ENCODE data around the gene AGO1.
"Not testable (repeated sequence)": the region's sequence is repeated elsewhere in the genome, so short reads cannot be mapped to it uniquely, and the experiment has no call there.

AGO1 gene

DNA sequence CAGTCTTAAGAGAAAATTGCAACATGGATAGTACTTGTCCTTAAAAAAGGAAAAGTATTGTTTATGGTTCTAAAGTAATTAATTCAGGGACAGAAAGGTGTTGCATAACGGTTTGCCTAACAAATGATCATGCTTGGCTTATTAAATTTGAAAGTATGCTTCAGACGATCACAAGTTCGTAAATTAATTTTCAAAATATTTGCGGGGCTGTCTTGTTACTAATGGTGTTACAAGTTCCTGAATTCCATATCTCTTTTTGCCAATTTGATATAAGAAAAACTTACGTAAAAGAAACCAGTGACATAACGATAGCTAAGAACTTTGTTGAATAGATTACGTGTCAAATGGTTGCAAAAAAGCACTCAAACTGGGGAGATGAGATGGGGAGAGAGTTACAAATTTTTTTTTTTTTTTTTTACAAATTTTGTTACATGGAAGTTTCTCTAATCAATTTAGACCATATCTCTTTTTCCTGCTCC is 49.2 kb downstream of the AGO1 start:
- DNase-seq (ENCODE audit: low read depth in 1 of 2, low spot score in 1 of 2), result no peak
- in situ Hi-C loops (cut with HindIII; ENCODE audit: low pct_unique_long_range_greater_than_20kb, low sequenced_read_pairs), result no loop called here
- TF ChIP-seq JUND (IDR thresholded peaks at IDR 0.05; ENCODE audit: low read depth), result no peak

DNA sequence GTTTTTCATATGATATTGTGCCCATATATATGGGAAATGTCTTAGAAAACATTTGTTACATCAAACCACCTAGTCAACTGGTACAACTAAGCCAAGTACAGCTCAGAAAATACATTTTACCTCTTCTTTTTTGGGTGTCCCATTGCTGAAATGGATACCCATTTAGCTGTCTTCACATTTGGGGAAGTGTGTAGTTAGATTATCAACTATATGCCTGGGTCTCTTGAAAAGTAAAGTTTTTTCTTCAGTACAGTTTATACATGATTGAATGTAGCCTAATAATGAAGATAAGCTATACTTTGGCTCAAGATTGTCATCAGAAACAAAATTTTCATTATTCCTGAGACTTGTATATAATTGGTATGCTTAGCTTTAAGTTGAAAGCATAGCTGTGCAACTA is 49.9 kb downstream of the AGO1 start:
- no peak for DNase-seq (ENCODE audit: low read depth in 1 of 2, low spot score in 1 of 2)
- in situ Hi-C loops (cut with HindIII; ENCODE audit: low pct_unique_long_range_greater_than_20kb, low sequenced_read_pairs), result no loop called here
- TF ChIP-seq JUND (IDR thresholded peaks at IDR 0.05; ENCODE audit: low read depth), result no peak

DNA sequence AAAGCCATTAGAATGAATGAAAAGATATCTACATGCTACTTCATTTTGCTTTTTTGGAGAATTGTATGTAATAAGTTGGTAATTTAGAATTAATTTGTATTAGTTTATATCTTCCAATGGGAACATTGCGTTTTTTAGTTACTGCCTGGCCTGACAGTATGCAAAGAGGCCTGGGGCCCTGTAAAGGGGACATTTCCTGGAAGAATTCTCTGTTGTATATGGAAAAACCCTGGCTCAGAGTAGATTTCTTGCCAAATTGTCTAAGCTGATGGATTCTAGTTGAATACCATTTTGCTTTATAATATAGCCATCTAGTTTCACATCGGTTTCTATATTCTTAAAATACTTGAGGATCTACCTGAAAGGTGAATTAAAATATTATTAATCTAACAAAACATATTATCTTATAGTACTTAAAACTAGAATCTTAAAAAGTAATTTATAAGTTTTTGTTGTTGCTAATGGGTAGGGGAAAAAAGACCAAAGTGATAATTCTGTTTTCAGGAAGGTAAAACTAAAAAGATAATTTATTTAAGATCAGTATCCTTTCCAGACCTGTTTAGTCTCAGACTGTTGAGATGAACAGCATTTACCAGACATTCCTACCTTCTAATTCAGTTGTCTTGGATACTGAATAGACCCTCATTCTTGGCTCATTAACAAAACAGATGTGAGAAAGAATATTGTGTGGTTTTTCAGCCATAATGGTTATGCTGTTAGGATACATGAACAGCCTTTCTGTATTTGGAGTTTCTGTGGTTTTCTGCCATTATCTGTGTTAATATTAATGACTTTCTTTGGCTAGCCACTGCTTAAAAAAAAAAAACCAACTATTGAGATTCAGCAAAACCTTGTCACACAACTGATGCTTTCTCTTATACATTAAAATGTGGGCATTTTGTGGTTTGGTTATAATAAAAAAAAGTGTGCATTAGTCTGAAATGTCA is 52.7 kb downstream of the AGO1 start:
- in situ Hi-C loops (cut with HindIII; ENCODE audit: low pct_unique_long_range_greater_than_20kb, low sequenced_read_pairs), result no loop called here
- no peak for TF ChIP-seq JUND (IDR thresholded peaks at IDR 0.05; ENCODE audit: low read depth)
- no peak for DNase-seq (ENCODE audit: low read depth in 1 of 2, low spot score in 1 of 2)

DNA sequence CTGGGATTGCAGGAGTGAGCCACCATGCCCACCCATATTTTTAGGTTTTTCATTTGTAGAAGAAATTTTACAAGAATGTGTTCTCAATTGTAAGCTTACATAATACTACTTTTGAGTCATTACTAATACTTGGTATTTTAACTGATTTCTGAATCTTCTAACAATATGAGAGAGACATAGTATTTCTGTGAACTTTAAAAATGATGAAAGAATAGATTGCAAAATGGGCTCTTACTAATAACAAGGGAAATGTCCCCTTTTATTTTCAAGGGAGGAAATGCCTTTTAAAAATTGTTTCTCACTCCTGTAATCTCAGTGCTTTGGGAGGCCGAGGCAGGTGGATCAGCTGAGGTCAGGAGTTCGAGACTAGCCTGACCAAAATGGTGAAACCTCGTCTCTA is 53.8 kb downstream of the AGO1 start:
- no peak for DNase-seq (ENCODE audit: low read depth in 1 of 2, low spot score in 1 of 2)
- in situ Hi-C loops (cut with HindIII; ENCODE audit: low pct_unique_long_range_greater_than_20kb, low sequenced_read_pairs), result no loop called here
- no peak for TF ChIP-seq JUND (IDR thresholded peaks at IDR 0.05; ENCODE audit: low read depth)

DNA sequence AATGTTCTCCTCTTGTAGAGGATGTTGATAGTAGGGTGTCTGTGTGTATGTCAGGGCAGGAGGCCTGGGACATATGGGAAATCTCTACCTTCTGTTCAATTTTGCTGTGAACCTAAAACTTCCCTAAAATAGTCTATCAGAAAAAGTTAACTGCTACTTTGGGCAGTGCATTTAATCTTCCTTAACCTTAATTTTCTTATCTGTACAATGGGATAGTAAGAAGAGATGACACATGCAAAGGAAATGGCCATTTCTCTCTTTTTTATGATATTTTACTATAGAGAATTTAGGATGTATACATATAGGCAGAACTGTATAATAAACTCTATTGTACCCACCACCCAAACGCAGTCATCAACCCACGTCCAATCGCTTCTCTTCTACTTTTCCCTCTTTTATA is 56.5 kb downstream of the AGO1 start:
- no peak for DNase-seq (ENCODE audit: low read depth in 1 of 2, low spot score in 1 of 2)
- in situ Hi-C loops (cut with HindIII; ENCODE audit: low pct_unique_long_range_greater_than_20kb, low sequenced_read_pairs), result no loop called here
- no peak for TF ChIP-seq JUND (IDR thresholded peaks at IDR 0.05; ENCODE audit: low read depth)

DNA sequence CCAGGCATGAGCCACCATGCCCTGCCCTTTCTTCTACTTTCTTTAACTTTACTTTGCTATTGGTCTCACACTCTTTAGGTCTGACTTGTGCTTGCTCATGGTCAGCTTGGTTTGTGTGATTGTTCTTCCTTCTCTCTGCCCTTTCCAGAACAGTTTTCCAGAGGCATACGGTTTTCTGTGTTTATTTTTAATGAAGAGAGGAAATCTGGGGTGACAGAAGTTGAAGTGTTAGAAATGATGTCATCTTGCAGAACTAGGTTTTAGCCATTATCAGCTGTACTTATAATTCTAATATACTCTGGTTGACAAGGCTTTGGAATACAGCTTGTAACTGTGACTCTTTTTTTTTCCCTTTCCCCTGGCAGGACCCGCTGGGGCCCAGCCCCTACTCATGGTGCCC is 62.3 kb downstream of the AGO1 start:
- TF ChIP-seq JUND (IDR thresholded peaks at IDR 0.05; ENCODE audit: low read depth), result no peak
- no peak for DNase-seq (ENCODE audit: low read depth in 1 of 2, low spot score in 1 of 2)
- in situ Hi-C loops (cut with HindIII; ENCODE audit: low pct_unique_long_range_greater_than_20kb, low sequenced_read_pairs), result no loop called here

DNA sequence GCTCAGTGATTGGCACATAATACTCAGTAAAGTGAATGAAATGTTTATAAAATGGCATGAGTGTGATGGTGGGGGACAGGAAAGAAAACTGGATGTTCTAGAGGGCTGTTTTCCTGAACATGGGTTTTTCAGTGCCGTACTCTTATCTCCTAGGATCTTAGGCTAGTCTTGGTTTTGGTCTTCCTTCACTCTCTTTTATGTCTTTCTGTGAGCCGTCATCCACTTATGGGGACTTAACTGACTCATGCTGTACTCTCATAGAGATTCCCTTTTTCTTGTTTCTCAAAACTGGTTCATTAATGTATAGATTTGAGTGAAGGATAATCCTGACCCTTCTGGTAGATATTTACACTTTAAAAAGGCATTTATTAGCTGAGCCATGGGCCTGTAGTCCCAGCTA is 64.5 kb downstream of the AGO1 start:
- no peak for DNase-seq (ENCODE audit: low read depth in 1 of 2, low spot score in 1 of 2)
- in situ Hi-C loops (cut with HindIII; ENCODE audit: low pct_unique_long_range_greater_than_20kb, low sequenced_read_pairs), result no loop called here
- TF ChIP-seq JUND (IDR thresholded peaks at IDR 0.05; ENCODE audit: low read depth), result no peak

DNA sequence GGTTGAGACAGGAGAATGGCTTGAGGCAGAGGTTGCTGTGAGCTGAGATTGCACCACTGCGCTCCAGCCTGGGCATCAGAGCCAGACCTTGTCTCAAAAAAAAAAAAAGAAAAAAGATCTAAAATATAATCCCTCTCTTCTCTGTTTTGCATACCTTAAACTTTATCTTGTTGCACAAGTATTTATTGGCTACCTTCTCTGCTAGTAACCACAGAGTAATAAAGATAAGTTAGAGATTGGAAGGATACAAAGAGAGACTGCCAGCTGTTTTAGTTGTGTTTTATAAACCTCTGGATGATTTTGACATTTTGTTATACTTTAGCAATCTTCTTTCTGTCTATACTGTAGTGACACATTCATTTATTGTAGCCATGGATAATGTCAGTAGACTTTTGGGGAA is 75.5 kb downstream of the AGO1 start:
- TF ChIP-seq JUND (IDR thresholded peaks at IDR 0.05; ENCODE audit: low read depth), result no peak
- DNase-seq (ENCODE audit: low read depth in 1 of 2, low spot score in 1 of 2), result no peak
- in situ Hi-C loops (cut with HindIII; ENCODE audit: low pct_unique_long_range_greater_than_20kb, low sequenced_read_pairs), result no loop called here

DNA sequence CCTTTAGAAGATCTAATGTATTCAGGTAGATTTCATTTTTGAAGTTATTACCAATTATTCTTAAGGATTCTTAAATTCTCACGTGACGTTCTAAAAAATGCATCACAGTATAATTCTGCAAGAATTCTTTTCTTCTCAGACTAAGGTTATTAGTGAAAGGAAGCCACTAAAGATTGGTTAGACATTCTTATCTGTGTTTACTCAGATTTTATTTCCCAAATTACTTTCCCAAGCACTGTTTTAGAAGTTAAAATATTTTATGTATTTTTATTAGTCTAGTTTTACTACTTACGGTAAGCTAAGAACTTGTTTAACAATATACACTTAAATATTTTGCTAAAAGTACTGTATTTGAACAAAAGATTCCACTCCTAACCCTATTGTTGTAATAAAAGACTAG is 76.3 kb downstream of the AGO1 start:
- no peak for DNase-seq (ENCODE audit: low read depth in 1 of 2, low spot score in 1 of 2)
- TF ChIP-seq JUND (IDR thresholded peaks at IDR 0.05; ENCODE audit: low read depth), result no peak
- in situ Hi-C loops (cut with HindIII; ENCODE audit: low pct_unique_long_range_greater_than_20kb, low sequenced_read_pairs), result no loop called here

DNA sequence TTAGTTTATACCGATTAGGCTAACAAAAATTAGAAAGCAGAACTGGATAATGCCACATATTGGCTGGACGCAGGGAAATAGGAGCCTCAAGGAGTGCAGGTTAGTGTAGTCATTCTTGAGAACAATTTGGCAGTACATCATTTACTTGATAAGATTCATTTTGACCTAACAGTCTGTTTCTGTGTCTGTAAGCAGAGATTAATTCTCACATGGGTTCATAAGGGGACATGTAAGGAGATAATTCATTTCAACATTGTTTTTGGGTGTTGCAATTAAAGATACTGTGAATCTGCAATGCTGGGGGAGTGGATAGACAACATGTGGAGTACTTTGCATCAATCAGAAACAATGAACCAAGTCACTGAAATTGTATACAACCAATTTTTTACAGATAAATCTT is 79.9 kb downstream of the AGO1 start:
- DNase-seq (ENCODE audit: low read depth in 1 of 2, low spot score in 1 of 2), result no peak
- no peak for TF ChIP-seq JUND (IDR thresholded peaks at IDR 0.05; ENCODE audit: low read depth)
- in situ Hi-C loops (cut with HindIII; ENCODE audit: low pct_unique_long_range_greater_than_20kb, low sequenced_read_pairs), result no loop called here

DNA sequence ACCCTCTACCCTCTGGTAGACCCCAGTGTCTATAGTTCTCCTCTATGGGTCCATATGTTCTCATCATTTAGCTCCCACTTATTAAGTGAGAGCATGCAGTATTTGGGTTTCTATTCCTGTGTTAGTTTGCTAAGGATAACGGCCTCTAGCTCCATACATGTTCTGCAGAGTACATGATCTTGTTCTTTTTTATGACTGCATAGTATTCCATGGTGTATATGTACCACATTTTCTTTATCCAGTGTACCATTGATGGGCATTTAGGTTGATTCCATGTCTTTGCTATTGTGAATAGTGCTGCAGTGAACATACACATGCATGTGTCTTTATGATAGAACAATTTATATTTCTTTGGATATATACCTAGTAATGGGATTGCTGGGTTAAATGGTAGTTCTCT is 81.3 kb downstream of the AGO1 start:
- DNase-seq (ENCODE audit: low read depth in 1 of 2, low spot score in 1 of 2); in situ Hi-C loops (cut with HindIII; ENCODE audit: low pct_unique_long_range_greater_than_20kb, low sequenced_read_pairs): not testable (repeated sequence)

DNA sequence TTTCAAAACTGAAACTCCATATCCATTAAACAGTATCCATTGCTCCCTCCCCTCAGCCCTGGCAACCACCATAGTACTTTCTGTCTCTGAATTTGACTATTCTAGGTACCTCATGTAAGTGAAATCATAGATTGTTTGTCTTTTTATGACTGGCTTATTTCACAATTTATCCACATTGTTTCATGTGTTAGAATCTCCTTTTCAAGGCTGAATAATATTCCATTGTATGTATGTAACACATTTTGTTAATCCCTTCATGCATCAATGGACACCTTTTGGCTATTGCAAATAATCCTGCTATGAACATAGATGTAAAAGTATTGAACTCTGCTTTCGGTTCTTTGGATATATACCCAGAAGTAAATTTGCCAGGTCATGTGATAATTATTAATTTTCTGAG is 85.4 kb downstream of the AGO1 start:
- in situ Hi-C loops (cut with HindIII; ENCODE audit: low pct_unique_long_range_greater_than_20kb, low sequenced_read_pairs), result no loop called here
- no peak for TF ChIP-seq JUND (IDR thresholded peaks at IDR 0.05; ENCODE audit: low read depth)
- DNase-seq (ENCODE audit: low read depth in 1 of 2, low spot score in 1 of 2), result no peak

DNA sequence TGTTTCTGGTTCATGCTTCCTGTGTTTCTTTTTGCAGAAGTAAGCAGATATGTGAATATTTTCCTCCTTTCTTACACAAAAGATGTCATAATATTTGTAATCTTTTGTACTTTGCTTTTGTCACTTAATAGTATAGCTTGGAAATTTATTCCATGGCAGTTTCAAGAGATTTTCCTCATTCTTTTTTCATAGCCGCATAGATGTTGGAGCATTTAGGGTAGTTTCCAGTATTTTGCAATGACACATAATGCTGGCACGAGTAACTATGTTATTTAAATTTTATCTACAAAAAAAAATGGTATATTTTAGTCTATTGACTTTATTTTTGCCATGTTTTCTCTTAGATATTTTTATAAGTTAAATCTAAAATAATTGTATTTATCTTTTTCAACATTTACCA is 88.6 kb downstream of the AGO1 start:
- DNase-seq (ENCODE audit: low read depth in 1 of 2, low spot score in 1 of 2), result no peak
- no peak for TF ChIP-seq JUND (IDR thresholded peaks at IDR 0.05; ENCODE audit: low read depth)
- in situ Hi-C loops (cut with HindIII; ENCODE audit: low pct_unique_long_range_greater_than_20kb, low sequenced_read_pairs), result no loop called here

DNA sequence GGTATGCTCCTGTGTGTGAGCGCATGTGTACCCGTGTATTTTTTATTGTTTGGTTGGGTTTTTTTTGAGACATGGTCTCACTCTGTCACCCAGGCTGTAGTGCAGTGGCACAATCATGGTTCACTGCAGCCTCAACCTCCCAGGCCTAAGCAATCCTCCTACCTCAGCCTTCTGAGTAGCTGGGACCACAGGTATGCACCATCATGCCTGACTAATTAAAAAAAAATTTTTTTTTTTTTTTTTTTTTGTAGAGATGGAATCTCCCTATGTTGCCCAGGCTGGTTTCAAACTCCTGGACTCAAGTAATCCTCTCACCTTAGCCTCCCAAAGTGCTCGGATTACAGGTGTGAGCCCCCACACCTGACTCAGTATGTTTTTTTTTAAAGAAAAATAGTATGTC is 89.6 kb downstream of the AGO1 start:
- DNase-seq (ENCODE audit: low read depth in 1 of 2, low spot score in 1 of 2); in situ Hi-C loops (cut with HindIII; ENCODE audit: low pct_unique_long_range_greater_than_20kb, low sequenced_read_pairs): not testable (repeated sequence)
